Activated CD8-positive, alpha-beta memory T cell treated with anti-CD3 and anti-CD28 coated beads for 1 hour (primary cell): ENCODE results near the gene SPON2.
"Not testable (repeated sequence)": the region's sequence is repeated elsewhere in the genome, so short reads cannot be mapped to it uniquely, and the experiment has no call there.

Source experiments
- DNase-seq, 2 donors: peaks; one replicate each; pipeline ENCODE4 v3.0.0-alpha.2; 2020; ENCODE audit warnings: low read depth in 1 of 2; ENCODE audit errors: extremely low read depth in 1 of 2

The SPON2 gene

GRCh38 chr4:1152290-1152689 lies 20.1 kb downstream of the SPON2 start:
- DNase-seq: no peak

DNA sequence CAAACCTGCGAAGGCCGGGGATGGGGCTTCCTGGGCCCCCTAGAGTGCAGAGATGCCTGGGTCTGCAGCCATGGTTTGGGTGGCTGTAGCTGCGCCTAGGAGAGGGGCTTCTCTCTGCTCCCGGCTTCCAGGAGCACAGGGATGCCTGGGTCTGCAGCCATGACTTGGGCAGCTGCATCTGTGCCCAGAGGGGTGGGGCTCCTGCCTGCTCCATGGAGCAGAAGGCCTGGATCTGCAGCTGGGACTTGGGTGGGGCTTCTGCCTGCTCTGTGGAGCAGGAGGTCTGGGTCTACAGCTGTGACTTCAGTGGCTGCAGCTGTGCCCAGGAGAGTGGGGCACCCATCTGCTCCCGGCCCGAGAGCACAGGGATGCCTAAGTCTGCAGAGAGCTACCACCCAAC lies 20.8 kb downstream of the SPON2 start:
- DNase-seq: no peak

GRCh38 chr4:1150875-1151274 lies 21.5 kb downstream of the SPON2 start:
- no peak for DNase-seq

- DNase-seq: no peak
Observed at GRCh38 chr4:1139860-1140259, 32.5 kb downstream of the SPON2 start.

DNA sequence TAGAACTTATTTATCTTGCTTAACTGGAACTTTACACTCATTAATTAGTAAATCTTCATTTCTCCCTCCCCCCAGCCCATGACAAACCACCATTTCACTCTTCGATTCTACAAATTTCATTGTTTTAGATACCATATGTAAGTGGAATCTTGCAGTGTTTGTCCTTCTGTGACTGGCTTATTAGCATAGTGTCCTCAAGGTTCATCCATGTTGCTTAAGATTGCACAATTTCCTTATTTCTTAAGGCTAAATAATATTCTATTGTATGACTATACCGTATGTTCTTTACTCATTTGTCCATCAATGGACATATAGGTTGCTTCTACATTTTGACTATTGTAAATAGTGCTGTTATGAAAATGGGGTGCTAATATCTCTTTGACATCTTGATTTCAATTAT lies 34.5 kb downstream of the SPON2 start:
- no peak for DNase-seq

- no peak for DNase-seq
Observed at GRCh38 chr4:1137063-1137776, 35.2 kb downstream of the SPON2 start.

DNA sequence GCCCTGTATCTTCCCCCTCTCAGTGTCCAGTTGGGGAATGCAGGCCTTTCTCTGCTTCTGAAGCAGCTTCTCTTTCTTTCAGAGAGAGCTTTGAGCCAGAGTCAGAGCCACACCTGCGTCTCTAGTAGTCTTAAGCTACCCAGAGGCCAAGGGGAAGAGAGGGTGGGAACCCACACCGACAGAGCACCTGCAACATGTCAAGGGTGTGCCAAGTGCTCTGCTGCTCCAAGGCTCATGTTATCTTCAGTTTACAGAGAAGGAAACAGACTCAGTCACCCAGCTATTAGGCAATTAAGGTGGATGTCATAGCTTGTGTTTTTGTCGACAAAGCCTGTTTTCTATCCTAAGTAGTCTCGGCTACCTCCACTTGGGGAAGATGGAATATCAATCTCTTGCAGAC lies 36.3 kb downstream of the SPON2 start:
- DNase-seq: no peak

- no peak for DNase-seq
Observed at GRCh38 chr4:1133033-1133432, 39.4 kb downstream of the SPON2 start.

DNA sequence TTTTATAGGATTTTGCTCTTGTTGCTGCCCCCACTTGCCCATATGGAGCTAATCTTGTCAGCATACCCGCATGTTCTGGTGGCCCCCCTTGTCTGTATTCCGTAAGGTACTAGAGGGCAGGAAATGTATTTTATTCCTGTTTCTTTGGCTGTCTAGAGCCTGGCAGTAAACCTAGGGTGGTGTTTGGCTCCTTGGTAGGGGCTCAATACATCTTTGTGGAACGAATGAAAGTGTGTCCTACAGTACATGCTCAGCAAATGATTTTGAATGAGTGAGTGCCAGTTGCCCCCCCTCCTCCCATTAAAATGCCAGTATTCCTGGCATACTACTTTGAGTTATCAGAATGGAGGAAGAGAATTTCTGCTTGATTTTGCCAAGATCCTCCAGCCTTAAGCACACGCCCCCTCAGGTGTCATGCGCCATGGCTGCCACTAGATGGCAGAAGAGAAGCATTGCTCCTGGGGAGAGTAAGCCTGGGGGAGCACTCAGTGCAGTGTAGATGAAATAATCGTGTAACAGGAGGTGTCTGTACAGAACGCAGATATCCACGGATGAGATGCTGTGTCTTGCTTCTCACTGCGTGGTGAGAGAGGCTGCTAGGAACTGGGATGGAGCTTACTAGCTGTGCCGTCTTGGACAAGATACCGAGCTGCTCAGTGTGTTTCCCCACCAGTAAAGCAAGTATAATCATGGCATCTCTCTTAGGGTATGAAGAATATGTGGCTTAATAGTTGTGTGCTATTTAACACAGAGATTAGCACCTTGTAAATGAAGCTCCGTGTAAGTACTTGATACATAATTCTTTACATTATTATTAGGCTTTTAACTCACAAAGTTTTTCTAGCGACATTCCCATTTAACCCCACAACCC lies 41.8 kb downstream of the SPON2 start:
- peak; percentile 41 to 53 for DNase-seq

- no peak for DNase-seq
Observed at GRCh38 chr4:1126506-1126905, 45.9 kb downstream of the SPON2 start.

GRCh38 chr4:1125466-1125865 lies 46.9 kb downstream of the SPON2 start:
- not testable (repeated sequence) for DNase-seq

GRCh38 chr4:1124818-1125217 lies 47.6 kb downstream of the SPON2 start:
- DNase-seq: no peak

GRCh38 chr4:1122505-1122904 lies 49.9 kb downstream of the SPON2 start:
- DNase-seq: no peak
